ENCODE measurements around the gene AMER2.

Gene AMER2

DNA sequence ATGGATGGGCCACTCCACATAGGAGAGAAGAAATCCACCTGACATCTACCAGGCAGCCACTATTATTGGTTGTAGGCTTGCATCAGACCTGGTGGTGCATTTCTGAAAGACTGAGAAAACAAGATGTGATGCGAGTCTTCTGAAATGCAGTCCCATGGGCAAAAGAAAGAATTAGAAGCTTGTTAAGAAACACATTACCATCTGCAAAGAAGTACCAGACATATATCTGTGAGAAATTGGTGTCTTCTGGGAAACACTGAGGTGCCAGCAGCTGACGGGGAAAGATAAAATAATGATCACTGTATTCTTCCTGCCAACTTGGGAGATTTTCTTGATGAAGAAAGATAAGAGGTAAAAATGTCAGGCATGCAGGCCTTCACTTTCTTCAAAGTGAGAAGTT is 14.4 kb downstream of the AMER2 start:
- DNase-seq (no peak), ATAC-seq (replicated peaks) (no peak)
- Mint-ChIP-seq H3K4me1 (no peaks in the 10 kb centered on the region), H3K36me3 (no peaks in the 10 kb centered on the region), H3K27ac (no peak overlapping the region), H3K27me3 (peaks cover 6 to 8% of the 10 kb centered on the region in 2 donors), H3K4me3 (no peak overlapping the region), H3K9me3 (no peaks in the 10 kb centered on the region)

DNA sequence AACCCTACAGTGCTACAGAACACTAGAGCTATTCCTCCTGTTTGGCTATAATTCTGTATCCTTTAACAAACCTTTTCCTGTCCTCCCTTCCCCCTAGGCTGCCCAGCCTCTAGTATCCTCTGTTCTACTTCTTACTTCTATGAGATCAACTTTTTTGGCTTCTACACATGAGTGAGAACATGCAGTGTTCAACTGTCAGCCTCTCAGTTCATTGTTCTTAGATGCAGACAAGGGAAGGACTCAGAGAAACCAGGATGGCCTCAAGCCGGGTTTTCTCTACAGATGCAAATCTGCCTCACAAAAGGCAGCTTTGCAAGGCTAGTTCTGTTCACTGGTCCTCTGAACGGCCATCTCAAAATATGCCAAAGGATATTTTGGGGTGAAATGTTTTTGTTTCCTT is 18.4 kb downstream of the AMER2 start:
- Mint-ChIP-seq H3K27ac (no peak overlapping the region), H3K4me1 (no peaks in the 10 kb centered on the region), H3K27me3 (peaks cover 14 to 22% of the 10 kb centered on the region in 2 donors), H3K9me3 (peaks cover 3 to 5% of the 10 kb centered on the region in 2 donors), H3K4me3 (no peak overlapping the region), H3K36me3 (no peaks in the 10 kb centered on the region)
- DNase-seq (no peak), ATAC-seq (replicated peaks) (no peak)

DNA sequence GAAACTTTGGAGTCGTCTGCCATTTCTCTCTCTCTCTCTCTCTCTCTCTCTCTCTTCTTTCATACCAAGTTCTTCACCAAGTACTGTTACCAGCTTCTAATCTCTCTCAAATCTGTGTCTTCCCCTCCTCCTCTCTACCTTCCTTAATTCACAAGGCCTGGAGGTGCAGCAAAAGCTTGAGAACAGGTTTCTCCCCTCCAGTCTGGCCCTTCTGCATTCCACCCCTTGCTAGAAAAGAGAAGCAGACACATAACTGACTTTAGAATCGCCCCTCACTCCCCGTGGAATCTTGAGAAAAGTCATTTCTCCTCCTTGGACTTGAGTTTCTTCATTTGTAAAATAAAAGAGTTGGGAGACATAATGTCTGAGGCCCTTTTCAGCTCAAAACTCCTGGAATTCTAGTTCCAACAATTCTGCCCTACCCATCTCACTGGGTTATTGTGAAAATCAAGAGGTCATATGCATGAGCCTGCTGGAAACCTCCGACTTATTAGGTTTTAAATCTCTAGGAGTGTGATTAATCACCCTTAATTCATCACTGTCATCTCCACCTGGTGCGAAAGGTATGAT is 20.4 kb downstream of the AMER2 start:
- Mint-ChIP-seq H3K27ac (no peak overlapping the region), H3K36me3 (no peaks in the 10 kb centered on the region), H3K4me3 (no peak overlapping the region), H3K9me3 (peaks cover 3 to 5% of the 10 kb centered on the region in 2 donors), H3K4me1 (peaks cover 0 to 7% of the 10 kb centered on the region in 2 donors), H3K27me3 (peaks cover 14 to 22% of the 10 kb centered on the region in 2 donors)
- DNase-seq, result no peak
- no peak for ATAC-seq (replicated peaks)

DNA sequence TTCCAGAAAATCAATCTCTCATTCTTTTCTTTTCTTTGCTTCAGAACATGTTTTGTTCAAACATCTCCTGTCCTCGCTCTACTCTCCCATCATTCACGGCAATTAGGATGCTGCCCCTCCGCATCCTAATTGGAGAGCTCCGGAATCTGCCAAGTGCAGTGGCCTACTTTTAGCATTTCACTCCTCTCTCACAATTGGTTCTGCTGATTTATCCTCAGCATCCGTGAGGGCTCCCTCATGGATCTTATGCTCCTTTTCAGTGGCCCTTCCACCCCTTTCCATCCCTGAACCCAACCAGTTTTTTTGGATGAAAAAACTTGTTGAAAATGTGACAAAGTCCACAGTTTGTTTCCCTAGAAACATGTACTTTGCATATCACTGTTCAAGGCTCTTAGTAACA is 22.4 kb downstream of the AMER2 start:
- DNase-seq (no peak), ATAC-seq (replicated peaks) (no peak)
- Mint-ChIP-seq H3K4me1 (peaks cover 0 to 7% of the 10 kb centered on the region in 2 donors), H3K4me3 (no peak overlapping the region), H3K36me3 (no peaks in the 10 kb centered on the region), H3K9me3 (peaks cover 3 to 5% of the 10 kb centered on the region in 2 donors), H3K27me3 (peaks cover 14 to 22% of the 10 kb centered on the region in 2 donors), H3K27ac (no peak overlapping the region)

DNA sequence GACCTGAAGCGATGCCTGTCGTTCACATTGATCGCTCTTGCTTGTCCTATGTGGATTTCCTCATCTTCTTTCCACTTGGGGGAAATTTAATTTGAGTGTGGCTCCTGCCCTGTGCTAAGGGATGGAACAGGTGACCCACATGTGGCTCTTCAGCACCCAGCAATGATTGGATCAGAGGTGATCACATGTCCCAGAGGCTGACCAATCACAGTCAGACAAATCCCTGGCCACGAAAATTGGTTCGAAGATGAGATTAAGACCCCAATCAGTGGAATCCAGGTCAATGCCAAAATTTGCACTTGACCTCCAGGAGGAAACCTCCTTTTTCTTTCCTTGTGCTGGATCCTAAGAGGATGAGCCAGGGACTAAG is 23.7 kb downstream of the AMER2 start:
- Mint-ChIP-seq H3K4me1 (peaks cover 0 to 7% of the 10 kb centered on the region in 2 donors), H3K27ac (no peak overlapping the region), H3K9me3 (peaks cover 3 to 5% of the 10 kb centered on the region in 2 donors), H3K4me3 (no peak overlapping the region), H3K27me3 (peaks cover 18 to 28% of the 10 kb centered on the region in 2 donors), H3K36me3 (no peaks in the 10 kb centered on the region)
- ATAC-seq (replicated peaks), result no peak
- no peak for DNase-seq

DNA sequence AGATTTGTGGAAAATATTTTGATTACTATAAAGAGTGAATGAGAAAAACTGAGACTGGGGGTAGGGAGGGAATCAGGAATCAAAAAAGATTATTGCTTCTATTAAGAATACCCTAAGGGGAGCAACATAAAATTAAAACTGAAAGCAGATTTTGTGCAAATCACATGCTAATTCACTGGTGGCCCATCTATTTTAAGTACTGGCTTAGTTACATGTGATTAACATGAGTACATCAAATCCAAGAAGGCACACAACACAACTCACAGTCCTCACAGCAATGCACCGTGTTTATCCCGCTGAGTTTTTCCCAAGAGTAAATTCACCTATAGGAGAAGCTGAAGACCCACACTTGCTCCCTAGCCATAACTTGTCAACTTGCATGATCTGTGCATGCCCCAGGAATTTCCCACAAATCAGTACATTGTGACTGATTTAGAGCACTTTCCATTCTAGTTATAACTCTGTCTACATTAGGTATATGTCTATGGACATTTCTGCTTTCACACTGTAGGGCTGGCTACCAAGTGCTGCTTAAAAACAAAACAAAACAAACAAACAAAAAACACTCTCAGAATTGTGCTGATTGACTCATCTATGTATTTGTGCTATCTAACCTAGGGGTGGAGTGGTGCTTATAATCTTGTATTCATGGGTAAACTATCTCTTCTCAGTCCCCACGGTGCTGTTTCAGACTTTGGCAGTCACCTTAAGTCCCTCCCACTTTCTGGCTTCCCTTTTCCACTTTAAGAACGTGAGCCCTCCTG is 24.3 kb downstream of the AMER2 start:
- H3K36me3 Mint-ChIP-seq, result no peaks in the 10 kb centered on the region
- H3K9me3 Mint-ChIP-seq, result peaks cover 3 to 5% of the 10 kb centered on the region in 2 donors

DNA sequence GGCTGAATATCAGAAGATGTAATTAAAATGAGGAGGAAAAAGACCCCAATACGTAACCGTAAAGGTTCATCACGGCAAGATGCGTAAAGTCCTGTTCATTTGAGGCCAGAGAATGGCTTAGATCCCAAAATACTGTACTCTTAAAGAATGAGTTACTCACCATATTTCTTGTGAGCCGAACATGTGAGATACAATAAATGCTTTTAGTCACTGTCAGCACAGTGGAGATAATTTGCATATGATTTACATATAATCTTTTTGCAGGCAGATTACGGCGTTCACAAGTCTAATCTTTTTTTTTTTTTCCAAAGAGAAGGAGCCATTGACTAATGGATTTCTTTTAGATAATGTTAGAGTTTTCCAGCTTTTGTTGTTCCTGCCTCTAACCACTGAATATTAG is 28.4 kb downstream of the AMER2 start:
- no peaks in the 10 kb centered on the region for H3K36me3 Mint-ChIP-seq

More for the DNA sequence above, 24.3 kb downstream of the AMER2 start:
- DNase-seq (no peak), ATAC-seq (replicated peaks) (peak in 1 of 2 donors; percentile 76)
- Mint-ChIP-seq H3K4me3 (no peak overlapping the region), H3K27me3 (peaks cover 18 to 26% of the 10 kb centered on the region in 2 donors), H3K4me1 (peaks cover 0 to 7% of the 10 kb centered on the region in 2 donors), H3K27ac (no peak overlapping the region)

DNA sequence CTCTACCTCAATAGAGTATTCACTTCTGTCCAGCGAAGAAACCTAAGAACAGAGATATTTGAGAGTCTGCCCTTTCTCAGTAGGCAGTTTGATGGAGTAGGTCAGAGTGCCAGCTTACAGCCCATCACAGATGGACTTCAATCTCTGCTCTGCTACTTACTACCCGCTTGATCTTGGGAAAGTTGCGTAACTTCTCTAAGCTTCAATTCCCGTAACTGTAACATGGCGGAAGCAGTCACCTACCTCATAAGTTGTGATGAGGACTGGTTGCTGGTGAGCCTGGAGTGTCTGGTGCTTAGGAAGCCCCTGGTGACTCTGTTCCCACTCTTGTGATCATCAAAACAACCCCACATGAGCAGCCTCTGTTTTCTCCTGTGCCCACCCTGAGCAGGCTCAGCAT is 31.0 kb downstream of the AMER2 start:
- ATAC-seq (replicated peaks), result no peak

More for the DNA sequence above, 28.4 kb downstream of the AMER2 start:
- H3K9me3 Mint-ChIP-seq, result no peaks in the 10 kb centered on the region
- H3K27me3 Mint-ChIP-seq, result peaks cover 12 to 18% of the 10 kb centered on the region in 2 donors
- peaks cover 0 to 7% of the 10 kb centered on the region in 2 donors for H3K4me1 Mint-ChIP-seq
- H3K4me3 Mint-ChIP-seq, result no peak overlapping the region
- ATAC-seq (replicated peaks) (no peak), DNase-seq (no peak)
- H3K27ac Mint-ChIP-seq, result no peak overlapping the region

DNA sequence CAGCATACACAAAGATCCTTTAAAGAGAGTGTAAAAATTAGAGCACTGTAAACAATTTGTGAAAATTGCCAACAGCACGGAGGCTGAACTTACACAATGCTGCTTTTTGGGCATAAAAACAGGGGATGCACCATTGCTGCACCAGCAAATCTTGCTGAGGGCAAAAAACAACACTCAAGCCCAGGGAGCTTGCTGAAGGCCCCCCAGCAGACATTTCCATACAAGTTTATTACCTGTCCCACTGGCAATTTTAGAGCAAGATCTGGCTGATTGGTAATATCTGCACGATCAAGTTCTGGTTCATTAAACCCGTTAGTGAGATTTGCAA is 34.3 kb downstream of the AMER2 start:
- peaks cover 3 to 9% of the 10 kb centered on the region in 2 donors for H3K9me3 Mint-ChIP-seq
- no peak overlapping the region for H3K4me3 Mint-ChIP-seq
- H3K27me3 Mint-ChIP-seq, result peaks cover 35 to 36% of the 10 kb centered on the region in 2 donors
- no peaks in the 10 kb centered on the region for H3K36me3 Mint-ChIP-seq
- DNase-seq, result no peak
- no peaks in the 10 kb centered on the region for H3K4me1 Mint-ChIP-seq
- no peak overlapping the region for H3K27ac Mint-ChIP-seq
- no peak for ATAC-seq (replicated peaks)

More for the DNA sequence above, 31.0 kb downstream of the AMER2 start:
- no peak overlapping the region for H3K27ac Mint-ChIP-seq
- no peaks in the 10 kb centered on the region for H3K4me1 Mint-ChIP-seq
- no peak for DNase-seq
- no peak overlapping the region for H3K4me3 Mint-ChIP-seq
- H3K27me3 Mint-ChIP-seq, result peaks cover 22 to 25% of the 10 kb centered on the region in 2 donors
- no peaks in the 10 kb centered on the region for H3K36me3 Mint-ChIP-seq
- H3K9me3 Mint-ChIP-seq, result no peaks in the 10 kb centered on the region

DNA sequence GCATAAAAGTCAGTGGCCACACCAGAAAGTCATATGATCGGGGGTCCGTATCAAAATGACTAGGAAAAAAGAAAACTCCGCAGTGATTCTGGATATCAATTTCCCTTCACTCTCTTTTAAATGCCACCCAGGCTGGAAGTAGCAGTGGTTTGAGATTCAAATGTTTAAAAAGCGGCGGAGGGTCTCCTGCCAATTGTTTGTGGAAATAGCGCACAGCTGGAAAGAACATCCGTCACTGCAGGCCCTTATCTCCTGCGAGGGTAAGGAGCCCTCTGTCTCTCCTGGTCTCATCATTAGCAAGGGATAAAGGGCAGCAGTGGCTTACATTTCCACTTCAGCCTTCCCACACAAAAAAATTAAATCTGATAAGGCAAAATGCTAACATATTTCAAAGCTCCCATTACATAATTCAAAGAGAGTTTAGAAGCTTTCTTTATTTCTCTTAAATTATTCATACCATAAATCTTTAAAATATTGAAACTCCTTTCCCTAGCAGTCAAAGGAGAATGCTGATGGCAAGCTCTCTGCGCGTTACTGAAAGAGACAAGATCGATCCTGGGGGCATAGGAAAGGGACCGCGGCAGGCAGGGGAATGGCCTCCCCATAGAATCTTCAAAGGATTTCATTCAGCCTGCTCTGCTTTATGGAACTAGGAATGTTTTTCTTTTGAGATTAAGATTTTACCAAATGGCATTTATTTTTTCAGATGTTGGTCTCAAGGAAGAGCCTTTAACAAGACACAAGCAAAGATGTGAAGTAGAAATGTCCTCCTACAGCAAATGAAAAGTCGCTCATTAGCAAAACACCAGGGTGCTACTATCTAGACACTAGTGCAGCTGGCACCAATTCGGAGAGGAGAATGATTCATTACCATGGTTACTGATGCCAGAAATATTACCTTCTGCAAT is 35.0 kb downstream of the AMER2 start:
- H3K27me3 Mint-ChIP-seq, result peaks cover 37 to 41% of the 10 kb centered on the region in 2 donors

DNA sequence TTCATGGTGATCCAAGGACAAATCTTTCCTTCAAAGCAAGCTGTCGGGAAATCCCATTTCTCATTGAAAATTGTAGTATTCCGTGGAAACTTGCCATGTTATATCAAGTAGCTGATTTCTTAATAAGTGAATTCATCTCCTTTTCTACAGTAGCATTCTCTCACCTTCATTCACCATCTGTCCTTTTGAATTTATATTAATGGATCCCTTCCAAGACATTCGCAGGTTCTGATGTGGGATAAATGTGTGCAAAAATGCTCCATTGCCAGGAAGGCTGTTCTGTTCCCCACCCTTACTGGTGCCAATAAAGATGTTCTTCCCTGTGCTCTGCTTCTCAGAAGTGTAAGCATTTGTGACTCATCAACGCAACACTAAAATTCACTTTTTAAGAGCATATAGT is 36.2 kb downstream of the AMER2 start:
- Mint-ChIP-seq H3K36me3 (no peaks in the 10 kb centered on the region), H3K27ac (no peak overlapping the region), H3K27me3 (peaks cover 35 to 39% of the 10 kb centered on the region in 2 donors), H3K9me3 (peaks cover 3 to 9% of the 10 kb centered on the region in 2 donors), H3K4me1 (no peaks in the 10 kb centered on the region), H3K4me3 (no peak overlapping the region)
- DNase-seq (no peak), ATAC-seq (replicated peaks) (no peak)

More for the DNA sequence above, 35.0 kb downstream of the AMER2 start:
- ATAC-seq (replicated peaks) (no peak), DNase-seq (no peak)
- Mint-ChIP-seq H3K4me3 (no peak overlapping the region), H3K36me3 (no peaks in the 10 kb centered on the region), H3K4me1 (no peaks in the 10 kb centered on the region), H3K27ac (no peak overlapping the region), H3K9me3 (peaks cover 3 to 9% of the 10 kb centered on the region in 2 donors)

DNA sequence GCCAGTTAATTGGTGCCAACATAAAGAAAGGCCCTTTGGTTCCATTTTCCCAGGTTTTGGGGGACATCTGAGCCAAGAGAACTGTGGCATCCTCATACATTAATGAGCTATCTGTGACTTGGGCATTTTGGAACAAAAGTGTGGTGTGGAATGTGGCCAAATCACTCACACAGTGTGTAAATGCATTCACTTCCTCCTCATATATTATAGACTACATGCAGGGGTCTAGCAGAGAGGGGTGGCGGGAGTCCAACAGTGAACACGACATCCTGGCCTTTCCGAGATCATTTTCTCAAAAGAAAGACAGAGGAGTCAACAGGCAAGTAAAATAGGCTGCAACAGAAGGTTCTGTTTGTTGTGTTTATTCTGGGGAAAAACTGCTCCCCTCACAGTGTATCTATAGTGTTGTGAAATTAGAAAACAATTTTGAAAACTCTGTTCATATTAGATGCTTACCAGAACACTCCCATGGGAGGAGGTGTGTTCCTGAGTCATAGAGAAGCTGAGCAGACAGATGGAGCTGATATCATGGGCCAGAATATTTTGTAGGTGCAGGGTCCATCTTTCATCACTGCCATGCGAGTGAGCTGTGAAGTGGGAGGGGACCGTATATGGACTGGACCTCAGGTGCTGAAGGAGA is 39.2 kb downstream of the AMER2 start:
- H3K4me3 Mint-ChIP-seq, result no peak overlapping the region
- DNase-seq (no peak), ATAC-seq (replicated peaks) (no peak)
- H3K27ac Mint-ChIP-seq, result no peak overlapping the region
- H3K4me1 Mint-ChIP-seq, result no peaks in the 10 kb centered on the region
- no peaks in the 10 kb centered on the region for H3K36me3 Mint-ChIP-seq
- peaks cover 27 to 52% of the 10 kb centered on the region in 2 donors for H3K27me3 Mint-ChIP-seq
- peaks cover 3 to 9% of the 10 kb centered on the region in 2 donors for H3K9me3 Mint-ChIP-seq

DNA sequence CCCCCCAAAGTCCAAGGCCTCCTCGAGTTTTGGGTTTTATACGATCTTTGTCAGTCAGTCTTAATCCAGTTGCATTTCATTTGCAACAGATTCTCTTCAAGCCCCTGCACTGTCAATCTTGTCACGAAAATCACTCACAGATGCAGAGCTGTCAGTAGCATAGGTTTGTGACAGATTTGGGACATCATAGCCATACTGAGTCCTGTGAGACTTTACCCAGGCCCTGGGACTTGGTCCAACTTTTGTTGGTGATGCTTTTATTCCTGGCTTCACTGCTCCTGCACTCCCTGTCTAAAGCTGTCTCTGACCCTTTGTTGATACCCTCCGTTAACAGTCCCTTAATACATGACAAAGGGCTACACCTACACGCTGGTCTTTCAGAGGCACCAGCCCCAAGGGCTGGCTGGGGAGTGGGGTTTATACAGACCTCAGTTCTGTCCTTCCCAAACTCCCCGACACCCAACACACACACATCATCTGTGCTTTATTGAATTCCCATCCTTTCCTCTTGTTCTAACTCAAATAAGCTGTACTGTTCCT is 40.1 kb downstream of the AMER2 start:
- H3K4me1 Mint-ChIP-seq, result no peaks in the 10 kb centered on the region
- H3K27me3 Mint-ChIP-seq, result peaks cover 26 to 46% of the 10 kb centered on the region in 2 donors
- H3K4me3 Mint-ChIP-seq, result no peak overlapping the region
- ATAC-seq (replicated peaks), result no peak
- H3K27ac Mint-ChIP-seq, result no peak overlapping the region
- peaks cover 3 to 10% of the 10 kb centered on the region in 2 donors for H3K9me3 Mint-ChIP-seq
- no peaks in the 10 kb centered on the region for H3K36me3 Mint-ChIP-seq
- no peak for DNase-seq

DNA sequence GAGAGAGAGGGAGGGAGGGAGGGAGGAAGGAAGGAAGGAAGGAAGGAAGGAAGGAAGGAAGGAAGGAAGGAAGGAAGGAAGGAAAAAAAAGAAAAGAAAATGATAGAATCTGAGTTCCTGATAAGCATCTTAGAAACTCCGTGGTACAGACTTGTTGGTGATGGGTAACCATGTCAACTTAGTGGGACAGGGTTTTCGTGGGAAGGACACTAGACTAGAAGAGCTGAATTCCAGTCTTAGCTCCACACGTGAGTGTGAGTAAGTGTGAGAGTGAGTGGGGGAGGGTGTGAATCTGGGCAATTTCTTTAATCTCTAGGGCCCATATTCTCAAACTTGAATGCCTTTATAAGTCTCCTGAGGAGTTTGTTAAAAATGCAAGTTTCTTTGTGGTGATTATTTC is 41.1 kb downstream of the AMER2 start:
- Mint-ChIP-seq H3K4me3 (no peak overlapping the region), H3K27me3 (peaks cover 32 to 52% of the 10 kb centered on the region in 2 donors), H3K9me3 (peaks cover 5 to 16% of the 10 kb centered on the region in 2 donors), H3K27ac (no peak overlapping the region), H3K36me3 (no peaks in the 10 kb centered on the region), H3K4me1 (no peaks in the 10 kb centered on the region)
- ATAC-seq (replicated peaks), result no peak
- no peak for DNase-seq

Data from stimulated activated naive B cell treated with anti-CD40 and anti-IgM and Interleukin-4, amounts not matched to agents 10 μg/mL and 1 μg/mL and 100 μg/mL, for 72 hours (primary cell).